HFF-Myc (cell line): ENCODE measurements around the gene CHTOP.

Experiments
- DNase-seq: peaks from one replicate; pipeline ENCODE4 v3.0.0-alpha.2; 2011; ENCODE audit warnings: low read depth; ENCODE audit errors: extremely low read depth
- H3K4me3 ChIP-seq: replicated peaks from 2 replicates; pipeline ENCODE4 v1.5.1; 2011; ENCODE audit warnings: low read depth, mild to moderate bottlenecking, control low read depth, low read length
- CTCF ChIP-seq: IDR thresholded peaks from 2 replicates; pipeline ENCODE4 v1.5.1; 2012; ENCODE audit warnings: mild to moderate bottlenecking, low read depth, low read length, control low read depth; ENCODE audit errors: missing control alignments

CHTOP gene

GRCh38 chr1:153597206-153597605 is 36.7 kb upstream of the CHTOP start:
- H3K4me3 ChIP-seq, result no peak overlapping the region
- TF ChIP-seq CTCF, result no peak
- DNase-seq, result no peak

- peak; percentile 71 for DNase-seq
- no peak for TF ChIP-seq CTCF
- no peak overlapping the region for H3K4me3 ChIP-seq
Measured at GRCh38 chr1:153598309-153599172, 35.3 kb upstream of the CHTOP start.

GRCh38 chr1:153599847-153600246 is 34.0 kb upstream of the CHTOP start:
- no peak for TF ChIP-seq CTCF
- H3K4me3 ChIP-seq, result no peak overlapping the region
- no peak for DNase-seq

GRCh38 chr1:153602749-153603148 is 31.1 kb upstream of the CHTOP start:
- no peak for TF ChIP-seq CTCF
- H3K4me3 ChIP-seq, result no peak overlapping the region
- no peak for DNase-seq

GRCh38 chr1:153606194-153606593 is 27.7 kb upstream of the CHTOP start:
- H3K4me3 ChIP-seq, result no peak overlapping the region
- TF ChIP-seq CTCF, result no peak
- DNase-seq, result no peak

- no peak for DNase-seq
- TF ChIP-seq CTCF, result no peak
- H3K4me3 ChIP-seq, result peak overlapping the region; percentile 90; the same call in 1 of the 2 replicates
Measured at GRCh38 chr1:153607381-153607780, 26.5 kb upstream of the CHTOP start.

GRCh38 chr1:153608089-153608682 is 25.7 kb upstream of the CHTOP start:
- H3K4me3 ChIP-seq, result peak overlapping the region; percentile 90
- TF ChIP-seq CTCF, result no peak
- DNase-seq, result no peak
